Muscle layer of duodenum (tissue), 2 donors: ENCODE results near the gene OSCAR.

Source experiments
- H3K27ac ChIP-seq: one replicate; pipeline ENCODE4 v1.7.0; 2013; ENCODE audit warnings: mild to moderate bottlenecking, low read length
- H3K27me3 ChIP-seq: one replicate; pipeline ENCODE4 v1.7.0; 2013; ENCODE audit warnings: low read depth, mild to moderate bottlenecking, control low read depth, low read length
- H3K36me3 ChIP-seq, 2 donors: one replicate each; pipeline ENCODE4 v1.7.0; 2013; ENCODE audit warnings: low read length in 2 of 2, control low read depth in 1 of 2, mild to moderate bottlenecking in 1 of 2; ENCODE audit not compliant: insufficient read depth in 2 of 2, control insufficient read depth in 1 of 2
- H3K4me1 ChIP-seq, 2 donors: one replicate each; pipeline ENCODE4 v1.7.0; 2013; ENCODE audit warnings: low read length in 2 of 2, mild to moderate bottlenecking in 2 of 2, control low read depth in 1 of 2, moderate library complexity in 1 of 2; ENCODE audit not compliant: insufficient read depth in 2 of 2, control insufficient read depth in 1 of 2
- H3K4me3 ChIP-seq, 2 donors: one replicate each; pipeline ENCODE4 v1.7.0; 2013; ENCODE audit warnings: low read length in 2 of 2, low read depth in 1 of 2, mild to moderate bottlenecking in 1 of 2
- H3K9me3 ChIP-seq, 2 donors: one replicate each; pipeline ENCODE4 v1.7.0; 2013; ENCODE audit warnings: low read length in 2 of 2, control low read depth in 1 of 2, mild to moderate bottlenecking in 1 of 2; ENCODE audit not compliant: control insufficient read depth in 1 of 2
- donor health status: healthy.

Gene OSCAR

DNA sequence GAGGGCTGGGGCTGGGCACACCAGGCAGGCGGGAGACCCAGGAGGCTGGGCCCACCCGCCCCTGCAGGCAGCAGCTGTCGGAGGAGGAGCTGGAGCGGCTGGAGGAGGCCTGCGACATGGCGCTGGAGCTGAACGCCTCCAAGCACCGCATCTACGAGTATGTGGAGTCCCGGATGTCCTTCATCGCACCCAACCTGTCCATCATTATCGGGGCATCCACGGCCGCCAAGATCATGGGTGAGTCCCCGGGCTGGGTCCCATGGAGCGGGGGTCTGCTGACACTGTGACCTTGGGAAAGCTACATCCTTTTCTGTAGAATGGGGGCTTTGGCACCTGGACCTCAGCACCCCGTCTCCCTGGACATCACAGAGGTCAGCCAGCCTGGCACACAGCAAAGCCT lies 23.1 kb upstream of the OSCAR start:
- H3K36me3 ChIP-seq, result peaks cover 46 to 88% of the 10 kb centered on the region in 2 donors
- H3K9me3 ChIP-seq, result no peaks in the 10 kb centered on the region
- H3K27me3 ChIP-seq, result no peaks in the 10 kb centered on the region
- no peak overlapping the region for H3K4me3 ChIP-seq
- no peaks in the 10 kb centered on the region for H3K4me1 ChIP-seq
- H3K27ac ChIP-seq, result no peak overlapping the region

DNA sequence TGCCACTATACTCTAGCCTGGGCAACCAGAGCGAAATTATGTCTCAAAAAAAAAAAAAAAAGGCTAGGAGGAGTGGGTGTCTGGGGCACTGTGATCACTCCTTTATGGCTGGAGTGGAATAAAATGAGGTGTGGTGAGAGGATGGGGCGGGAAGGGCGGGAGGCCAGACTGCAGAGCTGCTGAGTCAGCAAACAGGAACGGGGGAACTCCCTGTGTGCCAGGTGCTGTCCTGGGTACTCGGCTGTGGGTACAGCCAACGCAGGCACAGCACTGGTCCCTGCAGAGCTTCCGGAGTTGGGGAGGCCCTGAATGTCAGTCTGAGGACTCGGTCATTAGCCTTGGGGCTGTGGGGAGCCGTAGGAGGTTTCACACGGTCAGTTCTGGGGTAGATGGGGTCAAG lies 20.7 kb upstream of the OSCAR start:
- peaks cover 48 to 73% of the 10 kb centered on the region in 2 donors for H3K36me3 ChIP-seq
- peaks cover 0 to 10% of the 10 kb centered on the region in 2 donors for H3K4me1 ChIP-seq
- H3K9me3 ChIP-seq, result no peaks in the 10 kb centered on the region
- no peaks in the 10 kb centered on the region for H3K27me3 ChIP-seq
- no peak overlapping the region for H3K27ac ChIP-seq
- no peak overlapping the region for H3K4me3 ChIP-seq

DNA sequence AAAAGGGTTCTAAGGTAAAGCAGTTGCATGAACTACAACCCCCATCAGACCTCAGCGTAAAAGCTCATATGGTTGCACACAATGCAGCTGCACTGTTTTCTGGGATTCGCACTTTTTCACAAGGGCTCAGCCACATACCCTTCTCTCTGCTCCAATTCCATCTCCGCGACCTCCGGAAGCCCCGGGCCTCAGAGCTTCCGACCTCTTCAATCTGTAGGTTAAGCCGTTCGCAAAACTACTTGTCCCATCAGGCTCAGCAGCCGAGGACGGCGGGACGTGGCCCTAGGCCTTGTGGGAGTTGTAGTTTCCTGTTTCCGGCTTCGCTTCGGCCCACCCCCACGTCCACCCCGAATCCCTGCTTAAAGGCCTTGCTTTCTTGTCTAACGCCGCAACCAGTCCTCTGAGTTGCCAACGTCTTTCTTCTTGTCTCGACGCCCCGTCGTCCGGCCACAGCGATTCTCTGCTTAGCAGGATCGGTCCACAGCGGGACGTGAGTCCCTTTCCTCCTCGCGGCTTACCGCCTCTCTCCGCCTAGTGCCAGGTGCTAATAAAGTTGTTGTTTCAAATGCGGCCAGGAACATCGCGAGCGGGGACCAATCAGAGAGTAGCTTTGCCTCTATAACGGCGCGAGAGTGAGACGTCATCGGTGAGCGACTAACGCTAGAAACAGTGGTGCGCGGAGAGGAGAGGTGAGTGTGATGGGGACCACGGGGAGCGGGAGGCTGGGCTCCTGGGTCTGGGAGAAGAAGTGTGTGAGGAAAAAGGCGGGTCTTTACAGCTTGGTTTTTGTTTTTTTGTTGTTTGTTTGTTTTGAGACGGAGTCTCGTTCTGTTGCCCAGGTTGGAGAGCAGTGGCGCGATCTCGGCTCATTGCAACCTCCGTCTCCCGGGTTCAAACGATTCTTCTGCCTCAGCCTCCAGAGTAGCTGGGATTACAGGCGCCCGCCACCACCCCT lies 14.8 kb upstream of the OSCAR start, which contains the start of the genes PRPF31 and TFPT:
TSS of gene PRPF31 (plus strand) at position 646 of the 955 bp plus-strand sequence. CDS start 2,525 bp downstream, outside the sequence.
TSS of gene TFPT (minus strand) at position 549 of the 955 bp plus-strand sequence. CDS start at position 161, 388 bp downstream.
- Histone ChIP-seq H3K4me1 (peaks cover 0 to 24% of the 10 kb centered on the region in 2 donors), H3K27me3 (no peaks in the 10 kb centered on the region), H3K27ac (peak within 1 kb of the TSS; percentile 99), H3K9me3 (no peaks in the 10 kb centered on the region), H3K36me3 (peaks cover 21 to 29% of the 10 kb centered on the region in 2 donors), H3K4me3 (peak within 1 kb of the TSS; percentile 84 to 94)

DNA sequence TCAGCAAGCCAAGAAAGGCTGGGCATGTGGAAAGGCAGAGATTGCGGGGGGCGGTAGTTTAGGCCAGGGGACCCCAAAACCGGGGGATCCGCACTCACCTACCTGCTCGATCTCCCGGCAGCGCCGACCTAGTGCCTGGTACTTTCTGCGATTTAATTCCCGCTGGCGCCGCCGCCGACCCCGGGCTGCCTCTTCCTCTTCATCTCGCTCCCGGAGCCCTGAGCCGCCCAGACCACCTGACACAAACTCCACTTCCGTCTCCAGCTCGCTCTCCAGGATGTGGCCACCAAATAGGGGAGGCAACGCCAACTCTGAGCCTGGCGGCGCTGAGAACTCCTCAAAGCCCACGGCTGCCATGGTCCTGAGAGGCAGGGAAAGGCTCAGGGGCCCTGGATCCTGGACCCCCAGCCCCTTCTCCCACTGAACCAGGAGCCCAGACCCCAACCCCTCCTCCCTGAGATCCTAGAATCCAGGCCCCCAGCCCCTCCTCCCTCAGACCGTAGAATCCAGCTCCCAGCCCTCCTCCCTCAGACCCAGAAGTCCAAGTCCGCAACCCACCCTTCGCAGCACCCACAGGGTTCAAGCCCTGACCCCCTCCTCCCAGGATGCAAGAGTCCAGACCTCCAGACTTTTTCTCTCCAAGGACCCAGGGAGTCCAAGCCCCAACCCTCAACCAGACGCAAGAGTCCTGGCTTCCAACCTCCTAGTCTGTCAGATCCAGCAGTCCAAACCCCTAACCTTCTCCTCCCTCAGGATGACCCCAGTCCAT lies 13.9 kb upstream of the OSCAR start:
- Histone ChIP-seq H3K27me3 (no peaks in the 10 kb centered on the region), H3K36me3 (peaks cover 18 to 29% of the 10 kb centered on the region in 2 donors), H3K4me1 (peaks cover 0 to 24% of the 10 kb centered on the region in 2 donors), H3K4me3 (peak overlapping the region; percentile 84 to 94), H3K27ac (peak overlapping the region; percentile 99), H3K9me3 (no peaks in the 10 kb centered on the region)

DNA sequence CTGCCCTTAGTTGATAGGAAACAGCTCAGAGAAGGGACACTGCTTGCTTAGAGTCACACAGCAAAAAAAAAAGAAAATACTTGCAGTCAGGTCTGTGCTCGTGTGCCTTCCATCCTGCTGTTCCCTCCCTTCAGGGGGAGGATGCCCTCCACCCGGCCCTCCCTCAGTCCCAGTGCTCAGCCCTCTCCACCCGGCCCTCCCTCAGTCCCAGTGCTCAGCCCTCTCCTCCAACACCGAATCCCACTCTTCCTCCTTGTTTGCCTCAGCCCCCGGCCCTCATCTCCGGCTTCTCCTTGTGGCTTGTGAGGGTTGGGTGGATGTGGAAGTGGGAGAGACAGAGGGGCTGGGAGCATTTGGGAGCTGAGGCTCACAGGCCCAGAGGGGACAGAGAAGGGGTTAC lies 9.0 kb upstream of the OSCAR start:
- Histone ChIP-seq H3K36me3 (peaks cover 25 to 58% of the 10 kb centered on the region in 2 donors), H3K27me3 (no peaks in the 10 kb centered on the region), H3K27ac (no peak overlapping the region), H3K4me1 (peaks cover 0 to 8% of the 10 kb centered on the region in 2 donors), H3K4me3 (no peak overlapping the region), H3K9me3 (no peaks in the 10 kb centered on the region)

DNA sequence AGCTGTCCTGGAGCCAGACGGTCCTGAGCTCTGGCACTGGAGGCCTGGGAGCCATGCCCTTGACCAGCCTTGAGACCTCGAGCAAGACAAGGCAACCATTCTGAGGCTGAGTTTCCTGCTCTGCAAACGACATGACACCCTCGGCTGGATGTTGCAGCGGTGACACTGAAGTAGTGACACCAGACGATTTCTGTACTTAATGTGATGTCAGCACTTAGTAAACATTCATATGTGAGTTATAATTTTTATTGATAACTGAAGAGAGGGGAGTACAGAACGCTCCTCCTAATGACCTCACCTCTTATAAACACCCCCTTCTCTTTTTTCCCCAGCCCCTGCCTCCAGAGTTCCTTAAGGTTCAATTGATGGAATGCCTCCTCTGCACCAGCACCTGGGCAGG lies 7.9 kb upstream of the OSCAR start:
- H3K27me3 ChIP-seq, result no peaks in the 10 kb centered on the region
- H3K4me1 ChIP-seq, result peaks cover 1 to 10% of the 10 kb centered on the region in 2 donors
- H3K27ac ChIP-seq, result no peak overlapping the region
- no peak overlapping the region for H3K4me3 ChIP-seq
- no peaks in the 10 kb centered on the region for H3K9me3 ChIP-seq
- peaks cover 25 to 58% of the 10 kb centered on the region in 2 donors for H3K36me3 ChIP-seq

DNA sequence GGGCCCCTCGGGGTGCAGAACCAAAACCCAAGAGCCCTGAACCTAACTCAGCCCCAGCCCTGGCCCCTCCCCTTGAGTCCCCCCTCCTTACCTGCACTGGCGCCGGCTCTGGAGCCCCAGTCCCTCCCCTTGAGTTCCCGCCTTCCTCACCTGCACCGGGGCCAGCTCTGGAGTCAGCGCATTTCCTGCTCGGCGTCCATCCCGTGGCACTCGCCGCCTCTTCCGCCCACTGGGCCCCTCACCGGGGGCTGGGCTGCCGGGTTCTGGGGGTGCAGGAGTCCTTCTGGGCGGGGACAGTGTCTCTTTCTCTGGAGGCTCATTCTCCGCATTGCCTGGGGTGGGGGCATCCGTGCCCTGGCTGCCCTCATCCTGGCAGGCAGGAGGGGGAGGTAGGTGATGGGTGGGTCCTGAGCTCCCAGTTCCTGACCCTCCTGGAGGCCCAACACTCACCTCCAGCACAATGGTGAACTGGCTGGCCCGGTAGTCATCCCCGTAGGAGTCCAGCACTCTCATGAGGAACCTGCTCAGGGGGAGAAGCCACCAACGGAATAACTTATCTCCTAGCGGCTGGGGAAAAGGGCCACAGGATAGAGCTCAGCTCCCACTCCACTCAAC lies 7.4 kb upstream of the OSCAR start:
- Histone ChIP-seq H3K36me3 (peaks cover 20 to 58% of the 10 kb centered on the region in 2 donors), H3K4me1 (peaks cover 4 to 14% of the 10 kb centered on the region in 2 donors), H3K9me3 (no peaks in the 10 kb centered on the region), H3K27me3 (no peaks in the 10 kb centered on the region), H3K27ac (no peak overlapping the region), H3K4me3 (no peak overlapping the region)

DNA sequence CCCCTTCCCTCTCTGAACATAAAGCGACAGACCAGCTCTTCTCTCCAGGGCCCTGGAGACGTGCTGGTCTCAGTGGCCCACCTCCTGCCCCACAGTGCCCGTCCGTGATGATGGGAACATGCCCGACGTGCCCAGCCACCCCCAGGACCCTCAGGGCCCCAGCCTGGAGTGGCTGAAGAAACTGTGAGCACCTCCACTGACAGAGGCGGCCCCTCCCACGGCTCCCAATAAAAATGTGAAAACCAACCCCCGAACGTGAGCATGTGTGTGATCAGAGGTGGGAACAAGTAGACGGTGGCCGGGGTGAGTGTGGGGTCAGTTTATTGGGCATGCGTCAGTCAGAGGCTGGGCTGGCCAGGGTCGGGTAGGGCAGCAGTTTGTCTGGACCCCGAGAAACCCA lies 6.1 kb upstream of the OSCAR start:
- Histone ChIP-seq H3K4me3 (no peak overlapping the region), H3K27me3 (no peaks in the 10 kb centered on the region), H3K4me1 (peaks cover 4 to 14% of the 10 kb centered on the region in 2 donors), H3K36me3 (peaks cover 20 to 58% of the 10 kb centered on the region in 2 donors), H3K27ac (no peak overlapping the region), H3K9me3 (no peaks in the 10 kb centered on the region)

DNA sequence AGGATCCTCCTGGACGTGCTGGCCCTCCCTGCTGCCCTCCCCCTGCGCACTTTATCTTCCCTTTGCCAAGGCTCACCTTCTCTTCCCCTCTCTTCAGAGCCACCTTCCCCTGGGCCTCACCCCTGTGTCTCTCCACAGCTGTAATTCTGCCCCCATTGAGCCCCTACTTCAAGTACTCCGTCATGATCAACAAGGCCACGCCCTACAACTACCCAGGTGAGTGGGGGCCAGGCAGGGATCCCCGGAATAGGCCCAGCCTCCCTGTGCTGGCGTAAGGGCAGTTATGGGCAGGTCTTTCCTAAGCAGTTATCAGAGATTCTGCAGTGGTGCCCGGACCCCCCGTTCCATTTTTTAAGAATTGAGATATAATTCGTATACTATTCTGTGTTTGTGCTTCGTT lies 5.2 kb upstream of the OSCAR start:
- no peak overlapping the region for H3K4me3 ChIP-seq
- H3K4me1 ChIP-seq, result peaks cover 4 to 14% of the 10 kb centered on the region in 2 donors
- no peaks in the 10 kb centered on the region for H3K27me3 ChIP-seq
- H3K9me3 ChIP-seq, result no peaks in the 10 kb centered on the region
- H3K27ac ChIP-seq, result no peak overlapping the region
- peaks cover 18 to 54% of the 10 kb centered on the region in 2 donors for H3K36me3 ChIP-seq

DNA sequence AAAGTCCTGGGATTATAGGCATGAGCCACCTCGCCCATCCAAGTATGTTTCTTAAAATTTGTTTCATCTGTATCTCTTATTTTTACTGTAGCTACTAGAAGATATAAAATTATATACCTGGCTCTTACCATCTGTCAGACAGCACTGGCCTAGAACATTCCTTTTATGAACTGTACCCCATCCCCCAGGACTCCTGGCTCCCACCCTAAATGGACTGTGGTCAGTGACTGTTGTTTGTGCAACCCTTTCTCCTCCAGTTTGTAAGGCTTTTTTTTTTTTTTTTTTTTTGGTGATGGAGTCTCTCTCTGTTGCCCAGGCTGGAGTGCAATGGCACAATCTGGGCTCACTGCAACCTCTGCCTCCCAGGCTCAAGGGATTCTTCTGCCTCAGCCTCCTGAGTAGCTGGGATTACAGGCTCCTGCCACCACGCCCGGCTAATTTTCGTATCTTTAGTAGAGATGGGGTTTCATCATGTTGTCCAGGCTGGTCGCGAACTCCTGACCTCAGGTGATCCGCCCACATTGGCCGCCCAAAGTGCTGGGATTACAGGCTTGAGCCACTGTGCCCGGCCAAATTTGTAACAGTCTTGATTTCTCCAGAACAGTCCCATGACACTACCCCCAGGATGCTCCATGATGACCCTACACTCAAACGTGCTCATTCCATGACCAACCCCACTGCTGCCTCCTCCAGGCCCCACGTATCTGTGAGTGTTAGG lies 4.6 kb upstream of the OSCAR start:
- H3K27ac ChIP-seq, result no peak overlapping the region
- H3K4me3 ChIP-seq, result no peak overlapping the region
- H3K27me3 ChIP-seq, result no peaks in the 10 kb centered on the region
- H3K9me3 ChIP-seq, result no peaks in the 10 kb centered on the region
- peaks cover 4 to 14% of the 10 kb centered on the region in 2 donors for H3K4me1 ChIP-seq
- peaks cover 15 to 47% of the 10 kb centered on the region in 2 donors for H3K36me3 ChIP-seq
